CD14-positive monocyte (primary cell): ENCODE results near the gene BAG1. TPM values are rescaled to one million over a fixed set of nuclear protein-coding genes. Genes with fewer than 3 reads are reported as not detected.

ENCODE experiments used
- DNase-seq, 3 donors: peaks; one replicate each; pipeline ENCODE4 v3.0.0-alpha.2; 2011 to 2022
- H2AFZ ChIP-seq: 2 replicates; pipeline ENCODE4 v1.6.0; 2012; ENCODE audit warnings: mild to moderate bottlenecking, low read depth, low read length, inconsistent platforms; ENCODE audit not compliant: insufficient read depth, poor library complexity, severe bottlenecking
- H3K27ac ChIP-seq, 2 donors: 1 replicate in 1 of 2; 2 replicates in 1 of 2; pipeline ENCODE4 v1.5.1; 2012 to 2013; ENCODE audit warnings: low read length in 2 of 2, control low read depth in 1 of 2, inconsistent platforms in 1 of 2, low read depth in 1 of 2, mild to moderate bottlenecking in 1 of 2
- H3K27me3 ChIP-seq, 2 donors: one replicate each; pipeline versions ENCODE4 v1.6.0 to v1.6.1; 2011 to 2013; ENCODE audit warnings: low read length in 2 of 2; ENCODE audit not compliant: control insufficient read depth in 2 of 2, insufficient read depth in 2 of 2
- H3K36me3 ChIP-seq, 2 donors: replicated peaks in 1 of 2; 1 replicate in 1 of 2; 2 replicates in 1 of 2; pipeline versions ENCODE4 v1.5.1 to v1.6.1; 2012 to 2013; ENCODE audit warnings: low read length in 2 of 2, control low read depth in 1 of 2, inconsistent platforms in 1 of 2, mild to moderate bottlenecking in 1 of 2; ENCODE audit not compliant: insufficient read depth in 2 of 2, control insufficient read depth in 1 of 2
- H3K4me1 ChIP-seq, 2 donors: 1 replicate in 1 of 2; 2 replicates in 1 of 2; pipeline versions ENCODE4 v1.5.1 to v1.6.1; 2012 to 2013; ENCODE audit warnings: low read length in 2 of 2, control low read depth in 1 of 2, inconsistent platforms in 1 of 2, mild to moderate bottlenecking in 1 of 2, moderate library complexity in 1 of 2; ENCODE audit not compliant: insufficient read depth in 2 of 2, control insufficient read depth in 1 of 2
- H3K4me2 ChIP-seq: replicated peaks from 2 replicates; pipeline ENCODE3; 2012; ENCODE audit warnings: low read length, moderate library complexity, mild to moderate bottlenecking; ENCODE audit not compliant: poor library complexity, severe bottlenecking; ENCODE audit errors: extremely low read depth
- H3K4me3 ChIP-seq, 3 experiments: fragments of 200-600 bp in 1 of 3; sonication (generic) in 1 of 3; replicated peaks in 1 of 3; 1 replicate in 2 of 3; 2 replicates in 1 of 3; pipeline ENCODE4 v1.5.1; 2011 to 2013; ENCODE audit warnings: low read length in 3 of 3, mild to moderate bottlenecking in 3 of 3, control low read depth in 2 of 3, low read depth in 2 of 3, inconsistent platforms in 1 of 3, moderate library complexity in 1 of 3
- H3K79me2 ChIP-seq: 2 replicates; pipeline ENCODE4 v1.6.0; 2012; ENCODE audit warnings: mild to moderate bottlenecking, control low read depth, inconsistent platforms, low read length, moderate library complexity; ENCODE audit not compliant: insufficient read depth
- H3K9ac ChIP-seq: 2 replicates; pipeline ENCODE4 v1.6.0; 2017; ENCODE audit warnings: low read length, mild to moderate bottlenecking; ENCODE audit not compliant: insufficient read depth, poor library complexity, severe bottlenecking
- H3K9me3 ChIP-seq, 2 donors: replicated peaks in 1 of 2; 1 replicate in 1 of 2; 2 replicates in 1 of 2; pipeline versions ENCODE4 v1.5.1 to v1.6.1; 2012 to 2013; ENCODE audit warnings: low read length in 2 of 2, control low read depth in 1 of 2; ENCODE audit not compliant: control insufficient read depth in 1 of 2, insufficient read depth in 1 of 2
- H4K20me1 ChIP-seq: 2 replicates; pipeline ENCODE4 v1.6.0; 2012; ENCODE audit warnings: mild to moderate bottlenecking, low read length, control low read depth, moderate library complexity; ENCODE audit not compliant: insufficient read depth
- H3K27ac Mint-ChIP-seq, 7 donors: one replicate each; pipeline ENCODE4 v1.8.0; 2020; ENCODE audit warnings: mild to moderate bottlenecking in 7 of 7, mixed read lengths in 7 of 7, moderate library complexity in 6 of 7, inconsistent platforms in 2 of 7
- H3K27me3 Mint-ChIP-seq, 3 donors: one replicate each; pipeline ENCODE4 v1.8.0; 2021 to 2022; ENCODE audit warnings: low read depth in 3 of 3, mild to moderate bottlenecking in 3 of 3, mixed read lengths in 3 of 3, moderate library complexity in 3 of 3, inconsistent platforms in 1 of 3
- H3K36me3 Mint-ChIP-seq, 2 donors: one replicate each; pipeline ENCODE4 v1.8.0; 2020; ENCODE audit warnings: mixed read lengths in 2 of 2, inconsistent platforms in 1 of 2, mild to moderate bottlenecking in 1 of 2
- H3K4me1 Mint-ChIP-seq: one replicate; pipeline ENCODE4 v1.8.0; 2020; ENCODE audit warnings: mild to moderate bottlenecking, mixed read lengths
- H3K4me3 Mint-ChIP-seq, 2 donors: one replicate each; pipeline ENCODE4 v1.8.0; 2020; ENCODE audit warnings: mild to moderate bottlenecking in 2 of 2, mixed read lengths in 2 of 2, moderate library complexity in 1 of 2
- H3K9me3 Mint-ChIP-seq, 7 donors: one replicate each; pipeline ENCODE4 v1.8.0; 2020 to 2022; ENCODE audit warnings: mixed read lengths in 7 of 7, mild to moderate bottlenecking in 6 of 7, moderate library complexity in 6 of 7, inconsistent platforms in 2 of 7
- CTCF ChIP-seq: fragments of 200-600 bp; IDR thresholded peaks from one replicate; pipeline ENCODE4 v1.8.0; 2022; ENCODE audit warnings: antibody characterized with exemption, mild to moderate bottlenecking
- WGBS: methylation state at CpG from one replicate; pipeline ENCODE4 v1.1.5; 2013; ENCODE audit warnings: missing lambda C conversion rate; ENCODE audit not compliant: insufficient coverage; 5-methylcytosine and 5-hydroxymethylcytosine counted together
- intact Hi-C, 2 donors: fragments of 100-400 bp; cut with micrococcal nuclease; formaldehyde crosslinking; loops; one replicate each; pipeline versions ENCODE4 v1.15.0 to v1.15.1; 2023
- polyA plus RNA-seq, 3 donors: library from polyadenylated mRNA; depleted of rRNA in 1 of 3; unstranded in 2 of 3; stranded (reverse) in 1 of 3; fragments of 300-500 nt in 2 of 3; fragments of >200 nt in 1 of 3; fragmentation: Illumina TruSeq in 2 of 3; gene quantifications; 1 replicate in 2 of 3; 2 replicates in 1 of 3; pipeline ENCODE4 v1.2.3, GENCODE V29; 2012 to 2021

BAG1 gene
- polyA plus RNA-seq, 3 donors, result 41.8 to 94.5 (median 93.6) TPM

- no peak for DNase-seq
- H4K20me1 ChIP-seq, result no peaks in the 10 kb centered on the region
- H3K27me3 ChIP-seq, result no peaks in the 10 kb centered on the region
- H3K4me2 ChIP-seq, result no peak overlapping the region
- Mint-ChIP-seq H3K4me1 (no peaks in the 10 kb centered on the region), H3K27me3 (no peaks in the 10 kb centered on the region), H3K36me3 (peaks cover 66 to 79% of the 10 kb centered on the region in 2 donors), H3K9me3 (no peaks in the 10 kb centered on the region), H3K27ac (peak overlapping the region in 1 of 7 donors; percentile 54), H3K4me3 (no peak overlapping the region)
- peak overlapping the region in 1 of 2 donors; percentile 29 for H3K27ac ChIP-seq
- intact Hi-C loops, result no loop called here
- no peaks in the 10 kb centered on the region for H3K79me2 ChIP-seq
- H2AFZ ChIP-seq, result no peak overlapping the region
- WGBS, result no CpG with 5 or more reads among the region's 2 CpGs
- no peak for TF ChIP-seq CTCF
- no peaks in the 10 kb centered on the region for H3K4me1 ChIP-seq
- H3K9ac ChIP-seq, result no peak overlapping the region
- H3K36me3 ChIP-seq, result peaks cover 94 to 100% of the 10 kb centered on the region in 2 donors
- no peaks in the 10 kb centered on the region for H3K9me3 ChIP-seq
- no peak overlapping the region for H3K4me3 ChIP-seq
Observed at GRCh38 chr9:33310748-33311147, 46.2 kb upstream of the BAG1 start.

- Histone ChIP-seq H2AFZ (no peak overlapping the region), H3K9ac (no peak overlapping the region), H3K27me3 (no peaks in the 10 kb centered on the region), H3K36me3 (peaks cover 94 to 100% of the 10 kb centered on the region in 2 donors), H3K27ac (peak overlapping the region in 1 of 2 donors; percentile 29), H3K9me3 (no peaks in the 10 kb centered on the region), H4K20me1 (no peaks in the 10 kb centered on the region), H3K4me1 (no peaks in the 10 kb centered on the region), H3K79me2 (no peaks in the 10 kb centered on the region), H3K4me3 (no peak overlapping the region), H3K4me2 (no peak overlapping the region)
- H3K27me3 Mint-ChIP-seq, result no peaks in the 10 kb centered on the region
- H3K4me1 Mint-ChIP-seq, result no peaks in the 10 kb centered on the region
- peaks cover 58 to 73% of the 10 kb centered on the region in 2 donors for H3K36me3 Mint-ChIP-seq
- intact Hi-C loops, result no loop called here
- no CpG with 5 or more reads among the region's 1 CpG for WGBS
- no peak overlapping the region for H3K4me3 Mint-ChIP-seq
- no peaks in the 10 kb centered on the region for H3K9me3 Mint-ChIP-seq
- DNase-seq, result no peak
- TF ChIP-seq CTCF, result no peak
- H3K27ac Mint-ChIP-seq, result peak overlapping the region in 1 of 7 donors; percentile 51
Observed at GRCh38 chr9:33309903-33310302, 45.4 kb upstream of the BAG1 start.
